MV-4-11 (cell line): ENCODE results near the gene IP6K3.

Experiments used
- DNase-seq: peaks from one replicate; lab custom pipeline; 2025; lab: John Stamatoyannopoulos, UW

The IP6K3 gene

GRCh38 chr6:33723371-33724085 is 23.2 kb downstream of the IP6K3 start:
- no peak for DNase-seq

GRCh38 chr6:33722103-33722623 is 24.5 kb downstream of the IP6K3 start:
- no peak for DNase-seq

- DNase-seq: no peak
Observed at GRCh38 chr6:33721508-33721907, 25.2 kb downstream of the IP6K3 start.

- peak; percentile 10 for DNase-seq
Observed at GRCh38 chr6:33720998-33721397, 25.7 kb downstream of the IP6K3 start.

GRCh38 chr6:33719326-33719987 is 27.2 kb downstream of the IP6K3 start:
- DNase-seq: no peak

- DNase-seq: peak; percentile 53
Observed at GRCh38 chr6:33718713-33719112, 28.0 kb downstream of the IP6K3 start.

GRCh38 chr6:33717934-33718455 is 28.7 kb downstream of the IP6K3 start:
- no peak for DNase-seq

GRCh38 chr6:33716890-33717632 is 29.6 kb downstream of the IP6K3 start:
- DNase-seq: no peak

- DNase-seq: no peak
Observed at GRCh38 chr6:33716379-33716778, 30.3 kb downstream of the IP6K3 start.

GRCh38 chr6:33714385-33715040 is 32.2 kb downstream of the IP6K3 start:
- DNase-seq: no peak

- DNase-seq: no peak
Observed at GRCh38 chr6:33713786-33714185, 32.9 kb downstream of the IP6K3 start.

- no peak for DNase-seq
Observed at GRCh38 chr6:33712914-33713313, 33.8 kb downstream of the IP6K3 start.

GRCh38 chr6:33711140-33712129 is 35.3 kb downstream of the IP6K3 start, which contains the start of gene UQCC2:
Gene UQCC2 (minus strand): TSS chr6:33711700. CDS start chr6:33711686, 14 bp downstream.
- DNase-seq: peak; percentile 95

- peak; percentile 36 for DNase-seq
Observed at GRCh38 chr6:33710296-33711121, 36.2 kb downstream of the IP6K3 start.

- no peak for DNase-seq
Observed at GRCh38 chr6:33709605-33710295, 37.0 kb downstream of the IP6K3 start.

- no peak for DNase-seq
Observed at GRCh38 chr6:33708516-33709204, 38.0 kb downstream of the IP6K3 start.

GRCh38 chr6:33707771-33708170 is 38.9 kb downstream of the IP6K3 start:
- DNase-seq: no peak

GRCh38 chr6:33705955-33706725 is 40.6 kb downstream of the IP6K3 start:
- no peak for DNase-seq
